Esophagus (tissue), 2 donors: ENCODE data around the gene DCTN2. TPM values are rescaled to one million over a fixed set of nuclear protein-coding genes. Genes with fewer than 3 reads are reported as not detected.
"Not testable (repeated sequence)": the region's sequence is repeated elsewhere in the genome, so short reads cannot be mapped to it uniquely, and the experiment has no call there.

Experiments used
- H3K27ac ChIP-seq, 2 donors: one replicate each; pipeline ENCODE4 v1.5.1; 2013; ENCODE audit warnings: low read depth in 2 of 2, mild to moderate bottlenecking in 2 of 2, inconsistent platforms in 1 of 2, low read length in 1 of 2, moderate library complexity in 1 of 2
- H3K27me3 ChIP-seq, 2 donors: one replicate each; pipeline ENCODE4 v1.6.1; 2013; ENCODE audit warnings: low read length in 2 of 2, control low read depth in 1 of 2, mild to moderate bottlenecking in 1 of 2; ENCODE audit not compliant: insufficient read depth in 2 of 2, control insufficient read depth in 1 of 2
- H3K36me3 ChIP-seq, 2 donors: one replicate each; pipeline ENCODE4 v1.6.1; 2013; ENCODE audit warnings: low read length in 1 of 2; ENCODE audit not compliant: control insufficient read depth in 2 of 2, insufficient read depth in 2 of 2
- H3K4me1 ChIP-seq, 2 donors: one replicate each; pipeline ENCODE4 v1.6.1; 2013; ENCODE audit warnings: low read length in 1 of 2; ENCODE audit not compliant: control insufficient read depth in 2 of 2, insufficient read depth in 2 of 2
- H3K4me3 ChIP-seq, 2 donors: one replicate each; pipeline ENCODE4 v1.5.1; 2013; ENCODE audit warnings: low read length in 2 of 2, mild to moderate bottlenecking in 2 of 2, low read depth in 1 of 2, moderate library complexity in 1 of 2
- H3K9me3 ChIP-seq, 2 donors: one replicate each; pipeline ENCODE4 v1.6.1; 2013; ENCODE audit warnings: mild to moderate bottlenecking in 2 of 2, low read depth in 1 of 2, low read length in 1 of 2, moderate library complexity in 1 of 2; ENCODE audit not compliant: control insufficient read depth in 2 of 2, insufficient read depth in 1 of 2
- WGBS, 2 donors: extraction: QIAGEN DNeasy Blood & Tissue Kit; methylation state at CpG; one replicate each; pipeline ENCODE4 v1.1.7; 2013; 5-methylcytosine and 5-hydroxymethylcytosine counted together
- polyA plus RNA-seq, 2 donors: library from polyadenylated mRNA; stranded (reverse); fragments of 200-250 nt; gene quantifications; one replicate each; pipeline ENCODE4 v1.2.3, GENCODE V29; 2013
- donor health status: healthy with polysubstance abuse.
- donor health status: Bipolar disorder and iron deficiency.

DCTN2 gene
- polyA plus RNA-seq, 2 donors, result 77.4 to 159 TPM

DNA sequence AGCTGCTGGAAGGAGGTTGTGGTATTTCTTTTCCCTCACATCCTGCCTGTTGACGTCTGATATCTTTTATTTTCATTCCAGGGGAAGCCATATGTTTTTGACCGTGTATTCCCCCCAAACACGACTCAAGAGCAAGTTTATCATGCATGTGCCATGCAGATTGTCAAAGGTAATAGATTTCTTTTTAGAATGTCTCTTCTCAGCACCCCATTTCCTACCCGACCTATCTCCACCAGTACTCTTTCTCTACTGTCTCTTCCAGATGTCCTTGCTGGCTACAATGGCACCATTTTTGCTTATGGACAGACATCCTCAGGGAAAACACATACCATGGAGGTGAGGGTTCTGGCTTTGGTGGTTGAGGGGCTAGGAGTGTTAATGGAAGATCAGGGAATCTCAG is 16.4 kb upstream of the DCTN2 start:
- Histone ChIP-seq H3K27me3 (no peaks in the 10 kb centered on the region), H3K36me3 (no peaks in the 10 kb centered on the region), H3K4me1 (no peaks in the 10 kb centered on the region), H3K9me3 (no peaks in the 10 kb centered on the region), H3K4me3 (no peak overlapping the region), H3K27ac (no peak overlapping the region)
- 68 to 69% methylated on average over 4 of the region's 4 CpGs for WGBS, 2 donors

- H3K9me3 ChIP-seq, H3K36me3 ChIP-seq, H3K27ac ChIP-seq, H3K4me1 ChIP-seq, H3K27me3 ChIP-seq, H3K4me3 ChIP-seq: not testable (repeated sequence)
- 52 to 53% methylated on average over 1 of the region's 1 CpG for WGBS, 2 donors
Measured at GRCh38 chr12:57561117-57561516, 14.1 kb upstream of the DCTN2 start.

DNA sequence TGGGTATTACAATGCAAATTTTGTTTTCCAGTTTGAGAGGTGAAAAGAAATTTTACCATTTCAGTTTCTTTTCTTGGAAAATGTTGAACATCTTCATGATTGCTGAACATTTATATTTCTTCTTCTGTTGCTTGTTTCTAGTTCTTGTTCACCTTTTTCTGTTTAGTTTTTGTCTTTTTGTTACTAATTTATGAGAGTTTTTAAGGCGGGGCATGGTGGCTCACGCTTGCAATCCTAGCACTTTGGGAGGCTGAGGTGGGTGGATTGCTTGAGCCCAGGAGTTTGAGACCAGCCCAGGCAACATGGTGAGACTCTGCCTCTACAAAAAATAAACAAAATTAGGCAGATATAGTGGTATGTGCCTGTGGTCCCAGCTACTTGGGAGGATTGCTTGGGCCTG is 13.5 kb upstream of the DCTN2 start:
- Histone ChIP-seq H3K9me3 (no peaks in the 10 kb centered on the region), H3K27ac (no peak overlapping the region), H3K4me1 (no peaks in the 10 kb centered on the region), H3K36me3 (no peaks in the 10 kb centered on the region), H3K4me3 (no peak overlapping the region), H3K27me3 (no peaks in the 10 kb centered on the region)
- 87 to 93% methylated on average over 2 of the region's 2 CpGs for WGBS, 2 donors

DNA sequence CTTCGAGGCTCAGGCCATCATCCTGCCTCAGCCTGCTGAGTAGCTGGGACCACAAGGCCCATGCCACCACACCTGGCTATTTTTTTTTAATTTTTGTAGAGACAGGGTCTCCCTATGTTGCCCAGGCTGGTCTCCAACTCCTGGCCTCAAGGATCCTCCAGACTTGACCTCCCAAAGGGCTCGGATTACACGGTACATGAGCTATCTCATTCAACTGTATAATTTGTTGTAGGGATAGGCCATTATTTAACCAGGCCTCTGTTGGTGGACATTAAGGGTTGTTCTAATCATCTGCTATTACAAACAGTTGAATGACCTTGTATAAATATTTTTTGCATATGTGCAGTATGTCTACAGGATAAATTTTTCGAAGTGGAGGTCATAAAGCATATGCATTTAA is 11.9 kb upstream of the DCTN2 start:
- H3K4me1 ChIP-seq, result no peaks in the 10 kb centered on the region
- no peak overlapping the region for H3K4me3 ChIP-seq
- WGBS, 2 donors, result 86% methylated on average over 4 of the region's 4 CpGs
- H3K27ac ChIP-seq, result no peak overlapping the region
- no peaks in the 10 kb centered on the region for H3K9me3 ChIP-seq
- H3K27me3 ChIP-seq, result no peaks in the 10 kb centered on the region
- H3K36me3 ChIP-seq, result no peaks in the 10 kb centered on the region

GRCh38 chr12:57554897-57555296 is 7.9 kb upstream of the DCTN2 start:
- Histone ChIP-seq H3K4me3 (no peak overlapping the region), H3K9me3 (no peaks in the 10 kb centered on the region), H3K4me1 (peaks cover 0 to 2% of the 10 kb centered on the region in 2 donors), H3K27ac (no peak overlapping the region), H3K36me3 (no peaks in the 10 kb centered on the region), H3K27me3 (no peaks in the 10 kb centered on the region)
- WGBS, 2 donors, result 93 to 100% methylated on average over 1 of the region's 1 CpG

- Histone ChIP-seq H3K36me3 (no peaks in the 10 kb centered on the region), H3K4me3 (no peak overlapping the region), H3K9me3 (no peaks in the 10 kb centered on the region), H3K4me1 (peaks cover 2% of the 10 kb centered on the region in 2 donors), H3K27me3 (no peaks in the 10 kb centered on the region), H3K27ac (no peak overlapping the region)
- 96 to 97% methylated on average over 2 of the region's 2 CpGs for whole genome bisulfite sequencing, 2 donors
Measured at GRCh38 chr12:57554453-57554852, 7.5 kb upstream of the DCTN2 start.

GRCh38 chr12:57553343-57554202 is 6.6 kb upstream of the DCTN2 start:
- WGBS, 2 donors, result 77 to 78% methylated on average over 7 of the region's 7 CpGs
- Histone ChIP-seq H3K27me3 (no peaks in the 10 kb centered on the region), H3K4me3 (no peak overlapping the region), H3K4me1 (peaks cover 2 to 4% of the 10 kb centered on the region in 2 donors), H3K27ac (no peak overlapping the region), H3K9me3 (no peaks in the 10 kb centered on the region), H3K36me3 (no peaks in the 10 kb centered on the region)

DNA sequence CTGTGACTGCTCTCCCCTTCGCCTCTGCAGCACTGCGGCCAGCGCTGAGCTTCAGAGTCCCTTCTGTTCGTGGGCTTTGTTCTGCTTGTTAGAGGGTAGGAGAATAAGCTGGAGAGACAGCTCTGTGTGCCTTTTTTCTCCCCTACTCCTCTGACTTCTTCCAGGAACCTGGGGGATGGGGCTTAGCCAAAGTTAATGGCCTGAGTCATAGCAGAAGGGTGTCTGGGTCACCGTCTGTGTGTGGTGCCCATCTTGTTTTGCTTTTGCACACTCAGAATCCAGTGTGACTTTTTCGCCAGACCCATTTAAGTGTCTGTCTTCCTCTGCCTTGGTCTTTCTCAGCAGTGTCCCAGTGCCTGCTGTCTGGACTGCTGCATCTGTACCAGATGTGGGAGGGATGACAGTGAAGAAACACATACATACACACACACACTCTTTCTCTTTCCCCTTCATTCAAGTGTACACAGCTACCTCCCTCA is 5.9 kb upstream of the DCTN2 start:
- no peak overlapping the region for H3K4me3 ChIP-seq
- H3K27ac ChIP-seq, result no peak overlapping the region
- H3K4me1 ChIP-seq, result peaks cover 2 to 4% of the 10 kb centered on the region in 2 donors
- H3K27me3 ChIP-seq, result no peaks in the 10 kb centered on the region
- H3K9me3 ChIP-seq, result no peaks in the 10 kb centered on the region
- H3K36me3 ChIP-seq, result no peaks in the 10 kb centered on the region
- WGBS, 2 donors, result 70 to 73% methylated on average over 6 of the region's 6 CpGs

- Histone ChIP-seq H3K9me3 (no peaks in the 10 kb centered on the region), H3K4me3 (no peak overlapping the region), H3K4me1 (peaks cover 2 to 4% of the 10 kb centered on the region in 2 donors), H3K27me3 (no peaks in the 10 kb centered on the region), H3K27ac (no peak overlapping the region), H3K36me3 (no peaks in the 10 kb centered on the region)
- 79 to 82% methylated on average over 2 of the region's 2 CpGs for WGBS, 2 donors
Measured at GRCh38 chr12:57552306-57552651, 5.3 kb upstream of the DCTN2 start.
